BLaER1 treated with 17β-estradiol and CSF1 and Interleukin-3, amounts not matched to agents 10 nM and 100 nM (cell line): ENCODE data around the gene ADAMTS2.
"Not testable (repeated sequence)": the region's sequence is repeated elsewhere in the genome, so short reads cannot be mapped to it uniquely, and the experiment has no call there.

Experiments used
- H3K27ac ChIP-seq, 11 experiments: shearing (Covaris generic); formaldehyde crosslinking; 2 replicates each; pipeline ENCODE4 v1.8.1; 2022
- H3K27me3 ChIP-seq, 11 experiments: shearing (Covaris generic); formaldehyde crosslinking; 2 replicates each; pipeline ENCODE4 v1.8.1; 2022
- H3K36me3 ChIP-seq, 11 experiments: shearing (Covaris generic); formaldehyde crosslinking; 2 replicates each; pipeline ENCODE4 v1.8.1; 2022
- H3K4me1 ChIP-seq, 10 experiments: shearing (Covaris generic); formaldehyde crosslinking; 2 replicates each; pipeline ENCODE4 v1.8.1; 2022
- H3K4me2 ChIP-seq, 11 experiments: shearing (Covaris generic); formaldehyde crosslinking; 2 replicates each; pipeline ENCODE4 v1.8.1; 2022
- H3K4me3 ChIP-seq, 10 experiments: shearing (Covaris generic); formaldehyde crosslinking; 2 replicates each; pipeline ENCODE4 v1.8.1; 2022
- H3K9ac ChIP-seq, 11 experiments: shearing (Covaris generic); formaldehyde crosslinking; 2 replicates each; pipeline ENCODE4 v1.8.1; 2022
- H3K9me3 ChIP-seq, 11 experiments: shearing (Covaris generic); formaldehyde crosslinking; replicated peaks in 1 of 11; 2 replicates each; pipeline ENCODE4 v1.8.1; 2022
- H4K20me1 ChIP-seq, 11 experiments: shearing (Covaris generic); formaldehyde crosslinking; 2 replicates each; pipeline ENCODE4 v1.8.1; 2022
- Cebpa-rat ChIP-seq, 11 experiments: shearing (Covaris generic); IDR thresholded peaks; 2 replicates each; pipeline ENCODE4 v1.8.1; 2022

Gene ADAMTS2

GRCh38 chr5:179288101-179288808 lies 57.0 kb downstream of the ADAMTS2 start:
- H4K20me1 ChIP-seq: peaks cover 0 to 30% (median 0%) of the 10 kb centered on the region in 11 experiments; a peak in 7 of 22 replicates
- H3K4me3 ChIP-seq: no peak overlapping the region
- H3K4me1 ChIP-seq: peaks cover 23 to 66% (median 59%) of the 10 kb centered on the region in 10 experiments; a peak in 19 of 20 replicates
- H3K27me3 ChIP-seq: no peaks in the 10 kb centered on the region
- H3K27ac ChIP-seq: no peak overlapping the region
- no peaks in the 10 kb centered on the region for H3K36me3 ChIP-seq
- peak overlapping the region; percentile 29 to 90 (median 75); a peak in 20 of 22 replicates for H3K4me2 ChIP-seq
- peak overlapping the region in 2 of 11 experiments; percentile 10 to 29; a peak in 3 of 22 replicates for H3K9ac ChIP-seq
- TF ChIP-seq Cebpa-rat (IDR thresholded peaks at IDR 0.05): no peak
- no peaks in the 10 kb centered on the region for H3K9me3 ChIP-seq

GRCh38 chr5:179287631-179288030 lies 57.6 kb downstream of the ADAMTS2 start:
- H3K36me3 ChIP-seq: no peaks in the 10 kb centered on the region
- no peak overlapping the region for H3K27ac ChIP-seq
- TF ChIP-seq Cebpa-rat (IDR thresholded peaks at IDR 0.05): no peak
- H4K20me1 ChIP-seq: peaks cover 0 to 30% (median 0%) of the 10 kb centered on the region in 11 experiments; a peak in 7 of 22 replicates
- peaks cover 0 to under 1% (median 0%) of the 10 kb centered on the region in 11 experiments; a peak in 1 of 22 replicates for H3K9me3 ChIP-seq
- no peaks in the 10 kb centered on the region for H3K27me3 ChIP-seq
- H3K9ac ChIP-seq: peak overlapping the region in 3 of 11 experiments; percentile 17 to 36 (median 29); a peak in 4 of 22 replicates
- peaks cover 23 to 66% (median 59%) of the 10 kb centered on the region in 10 experiments; a peak in 19 of 20 replicates for H3K4me1 ChIP-seq
- H3K4me3 ChIP-seq: no peak overlapping the region
- peak overlapping the region; percentile 29 to 90 (median 75); a peak in 20 of 22 replicates for H3K4me2 ChIP-seq

- Histone ChIP-seq H3K36me3 (no peaks in the 10 kb centered on the region), H3K4me2 (peak overlapping the region in 9 of 11 experiments; percentile 41 to 90 (median 78); a peak in 19 of 22 replicates), H3K9ac (peak overlapping the region in 3 of 11 experiments; percentile 17 to 36 (median 29); a peak in 2 of 22 replicates), H3K27me3 (no peaks in the 10 kb centered on the region), H3K4me1 (peaks cover 23 to 66% (median 59%) of the 10 kb centered on the region in 10 experiments; a peak in 19 of 20 replicates), H4K20me1 (peaks cover 0 to 30% (median 0%) of the 10 kb centered on the region in 11 experiments; a peak in 7 of 22 replicates), H3K9me3 (peaks cover 0 to 3% (median 0%) of the 10 kb centered on the region in 11 experiments; a peak in 2 of 22 replicates), H3K4me3 (no peak overlapping the region), H3K27ac (no peak overlapping the region)
- no peak for TF ChIP-seq Cebpa-rat (IDR thresholded peaks at IDR 0.05)
Observed at GRCh38 chr5:179287071-179287470, 58.2 kb downstream of the ADAMTS2 start.

GRCh38 chr5:179285776-179286162 lies 59.5 kb downstream of the ADAMTS2 start:
- H3K9me3 ChIP-seq, H3K4me3 ChIP-seq, H3K27ac ChIP-seq, H3K9ac ChIP-seq, H3K36me3 ChIP-seq, H3K27me3 ChIP-seq: not testable (repeated sequence)
- Histone ChIP-seq H3K4me2 (peak overlapping the region in 9 of 11 experiments; percentile 41 to 90 (median 78); a peak in 16 of 22 replicates), H4K20me1 (peaks cover 0 to 30% (median 0%) of the 10 kb centered on the region in 11 experiments; a peak in 7 of 22 replicates), H3K4me1 (peaks cover 21 to 65% (median 59%) of the 10 kb centered on the region in 10 experiments; a peak in 19 of 20 replicates)

GRCh38 chr5:179284751-179285631 lies 60.3 kb downstream of the ADAMTS2 start:
- H3K4me3 ChIP-seq: no peak overlapping the region
- TF ChIP-seq Cebpa-rat (IDR thresholded peaks at IDR 0.05): no peak

GRCh38 chr5:179283908-179284307 lies 61.4 kb downstream of the ADAMTS2 start:
- H3K4me2 ChIP-seq, H3K36me3 ChIP-seq, H3K27ac ChIP-seq, H3K4me3 ChIP-seq, H3K9ac ChIP-seq, H3K9me3 ChIP-seq, H3K27me3 ChIP-seq: not testable (repeated sequence)
- peaks cover 0 to 43% (median 0%) of the 10 kb centered on the region in 11 experiments; a peak in 9 of 22 replicates for H4K20me1 ChIP-seq
- H3K4me1 ChIP-seq: peaks cover 14 to 48% (median 44%) of the 10 kb centered on the region in 10 experiments; a peak in 19 of 20 replicates

More at GRCh38 chr5:179284751-179285631, 60.3 kb downstream of the ADAMTS2 start:
- H4K20me1 ChIP-seq: peaks cover 0 to 33% (median 0%) of the 10 kb centered on the region in 11 experiments; a peak in 7 of 22 replicates
- H3K4me2 ChIP-seq: peak overlapping the region in 9 of 11 experiments; percentile 15 to 90 (median 78); a peak in 15 of 22 replicates
- no peaks in the 10 kb centered on the region for H3K27me3 ChIP-seq
- H3K36me3 ChIP-seq: no peaks in the 10 kb centered on the region
- no peak overlapping the region for H3K9ac ChIP-seq
- H3K9me3 ChIP-seq: peaks cover 0 to 4% (median 0%) of the 10 kb centered on the region in 11 experiments; a peak in 2 of 22 replicates
- no peak overlapping the region for H3K27ac ChIP-seq
- peaks cover 14 to 57% (median 53%) of the 10 kb centered on the region in 10 experiments; a peak in 19 of 20 replicates for H3K4me1 ChIP-seq

GRCh38 chr5:179281694-179282093 lies 63.6 kb downstream of the ADAMTS2 start:
- H3K27me3 ChIP-seq: no peaks in the 10 kb centered on the region
- no peak overlapping the region for H3K4me3 ChIP-seq
- no peak for TF ChIP-seq Cebpa-rat (IDR thresholded peaks at IDR 0.05)
- H4K20me1 ChIP-seq: peaks cover 0 to 28% (median 0%) of the 10 kb centered on the region in 11 experiments; a peak in 8 of 22 replicates
- H3K4me1 ChIP-seq: peaks cover 0 to 34% (median 30%) of the 10 kb centered on the region in 10 experiments; a peak in 17 of 20 replicates
- no peak overlapping the region for H3K9ac ChIP-seq
- peaks cover 0 to 4% (median 0%) of the 10 kb centered on the region in 11 experiments; a peak in 2 of 22 replicates for H3K9me3 ChIP-seq
- H3K36me3 ChIP-seq: no peaks in the 10 kb centered on the region
- no peak overlapping the region for H3K27ac ChIP-seq
- no peak overlapping the region for H3K4me2 ChIP-seq

GRCh38 chr5:179280095-179280490 lies 65.2 kb downstream of the ADAMTS2 start:
- peaks cover 0 to 4% (median 0%) of the 10 kb centered on the region in 11 experiments; a peak in 2 of 22 replicates for H3K9me3 ChIP-seq
- H3K27ac ChIP-seq: no peak overlapping the region
- peaks cover 0 to 19% (median 0%) of the 10 kb centered on the region in 11 experiments; a peak in 4 of 22 replicates for H4K20me1 ChIP-seq
- H3K36me3 ChIP-seq: no peaks in the 10 kb centered on the region
- H3K27me3 ChIP-seq: no peaks in the 10 kb centered on the region
- H3K9ac ChIP-seq: no peak overlapping the region
- H3K4me1 ChIP-seq: peaks cover 0 to 21% (median 16%) of the 10 kb centered on the region in 10 experiments; a peak in 15 of 20 replicates
- no peak for TF ChIP-seq Cebpa-rat (IDR thresholded peaks at IDR 0.05)
- H3K4me2 ChIP-seq: no peak overlapping the region
- H3K4me3 ChIP-seq: no peak overlapping the region
